Liver (tissue), 3 donors: Measurements from ENCODE around the gene CCNL1.

Experiments used
- ATF3 ChIP-seq: IDR thresholded peaks from 2 replicates; pipeline ENCODE4 v1.6.1; 2016; ENCODE audit warnings: antibody characterized with exemption
- GABPA ChIP-seq, 2 donors: IDR thresholded peaks in 1 of 2; conservative IDR thresholded peaks in 1 of 2; 2 replicates each; pipeline ENCODE4 v1.6.1; 2016; ENCODE audit warnings: antibody characterized with exemption in 2 of 2, mild to moderate bottlenecking in 1 of 2, moderate library complexity in 1 of 2
- NR2F2 ChIP-seq: IDR thresholded peaks from 2 replicates; pipeline ENCODE4 v1.6.1; 2016; ENCODE audit warnings: antibody characterized with exemption
- RAD21 ChIP-seq, 2 donors: IDR thresholded peaks; 2 replicates each; pipeline ENCODE4 v1.6.1; 2016; ENCODE audit warnings: antibody characterized with exemption in 2 of 2, mild to moderate bottlenecking in 2 of 2
- REST ChIP-seq: IDR thresholded peaks from 2 replicates; pipeline ENCODE4 v1.6.1; 2016; ENCODE audit warnings: antibody characterized with exemption, mild to moderate bottlenecking
- TAF1 ChIP-seq: conservative IDR thresholded peaks from 2 replicates; pipeline ENCODE4 v1.6.1; 2016; ENCODE audit warnings: antibody characterized with exemption, mild to moderate bottlenecking
- YY1 ChIP-seq: IDR thresholded peaks from 2 replicates; pipeline ENCODE4 v1.6.1; 2016; ENCODE audit warnings: antibody characterized with exemption, mild to moderate bottlenecking
- TF ChIP-seq, protein P1 (sequence below): fragments of 150-350 bp; IDR thresholded peaks from 2 replicates; pipeline ENCODE4 v1.5.1; 2017; ENCODE audit warnings: improper control_type of control experiment, low read depth, low read length; ENCODE audit not compliant: missing input control
- TF ChIP-seq, protein P2 (sequence below): IDR thresholded peaks from 2 replicates; pipeline ENCODE4 v1.6.1; 2016; ENCODE audit warnings: antibody characterized with exemption
- donor health status: healthy.
- donor health status: healthy.

GRCh38 chr3:157159037-157159761 lies 748 bp downstream of the CCNL1 start:
- TF ChIP-seq REST (peak; percentile 62), TAF1 (peak; percentile 45), RAD21 (IDR thresholded peaks at IDR 0.05) (peak in 1 of 2 donors; percentile 36), ATF3 (no peak), YY1 (peak; percentile 94), GABPA (IDR thresholded peaks at IDR 0.05 in 1 of 2, conservative IDR thresholded peaks at IDR 0.05 in 1 of 2) (peak in 1 of 2 donors; percentile 85), NR2F2 (peak; percentile 25)
- TF ChIP-seq, protein P1, sequence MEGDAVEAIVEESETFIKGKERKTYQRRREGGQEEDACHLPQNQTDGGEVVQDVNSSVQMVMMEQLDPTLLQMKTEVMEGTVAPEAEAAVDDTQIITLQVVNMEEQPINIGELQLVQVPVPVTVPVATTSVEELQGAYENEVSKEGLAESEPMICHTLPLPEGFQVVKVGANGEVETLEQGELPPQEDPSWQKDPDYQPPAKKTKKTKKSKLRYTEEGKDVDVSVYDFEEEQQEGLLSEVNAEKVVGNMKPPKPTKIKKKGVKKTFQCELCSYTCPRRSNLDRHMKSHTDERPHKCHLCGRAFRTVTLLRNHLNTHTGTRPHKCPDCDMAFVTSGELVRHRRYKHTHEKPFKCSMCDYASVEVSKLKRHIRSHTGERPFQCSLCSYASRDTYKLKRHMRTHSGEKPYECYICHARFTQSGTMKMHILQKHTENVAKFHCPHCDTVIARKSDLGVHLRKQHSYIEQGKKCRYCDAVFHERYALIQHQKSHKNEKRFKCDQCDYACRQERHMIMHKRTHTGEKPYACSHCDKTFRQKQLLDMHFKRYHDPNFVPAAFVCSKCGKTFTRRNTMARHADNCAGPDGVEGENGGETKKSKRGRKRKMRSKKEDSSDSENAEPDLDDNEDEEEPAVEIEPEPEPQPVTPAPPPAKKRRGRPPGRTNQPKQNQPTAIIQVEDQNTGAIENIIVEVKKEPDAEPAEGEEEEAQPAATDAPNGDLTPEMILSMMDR: no peak
- TF ChIP-seq, protein P2, sequence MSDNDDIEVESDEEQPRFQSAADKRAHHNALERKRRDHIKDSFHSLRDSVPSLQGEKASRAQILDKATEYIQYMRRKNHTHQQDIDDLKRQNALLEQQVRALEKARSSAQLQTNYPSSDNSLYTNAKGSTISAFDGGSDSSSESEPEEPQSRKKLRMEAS: peak; percentile 96
